Panc1 (cell line): ENCODE results near the gene SDK1. TPM values are rescaled to one million over a fixed set of nuclear protein-coding genes. Genes with fewer than 3 reads are reported as not detected.

Experiments used
- ATAC-seq: fragments of 200-7000 bp; cut with Tn5 transposase; 2 replicates; pipeline ENCODE4 v1.9.1; 2020; ENCODE audit warnings: mild to moderate bottlenecking, moderate library complexity
- BruUV-seq: library from RNA; stranded (reverse); fragments of 400-500 nt; replicated peaks from 2 replicates; lab custom pipeline; 2021; lab: Mats Ljungman, UMichigan
- CTCF ChIA-PET: fragments of 300-600 bp; sonication (Branson Sonifier 250); formaldehyde crosslinking; loops from one replicate; lab custom pipeline; 2022; ENCODE audit warnings: antibody characterized with exemption; lab: Charles Lee
- POLR2A ChIA-PET: fragments of 300-600 bp; sonication (Branson Sonifier 250); formaldehyde crosslinking; loops from one replicate; lab custom pipeline; 2022; ENCODE audit warnings: antibody characterized with exemption; lab: Charles Lee
- DNase-seq: peaks from one replicate; pipeline ENCODE4 v3.0.0-alpha.2; 2010; ENCODE audit warnings: low read depth, low spot score
- H3K27ac ChIP-seq: 2 replicates; pipeline ENCODE4 v1.5.1; 2011; ENCODE audit warnings: mild to moderate bottlenecking, low read length, inconsistent platforms
- H3K27me3 ChIP-seq: fragments of 200-500 bp; sonication (Bioruptor generic); 2 replicates; pipeline ENCODE4 v1.6.0; 2014; ENCODE audit warnings: low read length, inconsistent platforms; ENCODE audit not compliant: control insufficient read depth, insufficient read depth
- H3K36me3 ChIP-seq: fragments of 200-500 bp; sonication (Bioruptor generic); 2 replicates; pipeline ENCODE4 v1.5.1; 2014; ENCODE audit warnings: inconsistent platforms, mild to moderate bottlenecking, low read length, moderate library complexity; ENCODE audit not compliant: control insufficient read depth, insufficient read depth
- H3K4me1 ChIP-seq: 2 replicates; pipeline ENCODE4 v1.5.1; 2011; ENCODE audit warnings: inconsistent platforms, mild to moderate bottlenecking, low read length, moderate library complexity; ENCODE audit not compliant: control insufficient read depth, insufficient read depth
- H3K4me3 ChIP-seq, 2 experiments: 2 replicates each; pipeline ENCODE4 v1.5.1; 2011 to 2012; ENCODE audit warnings: low read depth in 2 of 2, low read length in 2 of 2, mild to moderate bottlenecking in 2 of 2, inconsistent platforms in 1 of 2, moderate library complexity in 1 of 2
- H3K9me3 ChIP-seq: fragments of 200-500 bp; sonication (Bioruptor generic); 2 replicates; pipeline ENCODE4 v1.5.1; 2014; ENCODE audit warnings: low read depth, mild to moderate bottlenecking, inconsistent platforms, low read length, moderate library complexity; ENCODE audit not compliant: control insufficient read depth, insufficient read depth
- CTCF ChIP-seq: fragments of 450-650 bp; IDR thresholded peaks from 2 replicates; pipeline ENCODE4 v1.5.1; 2017; ENCODE audit warnings: mild to moderate bottlenecking
- POLR2AphosphoS5 ChIP-seq: IDR thresholded peaks from 2 replicates; pipeline ENCODE4 v1.6.1; 2012; ENCODE audit warnings: mild to moderate bottlenecking, low read depth, low read length, moderate library complexity
- REST ChIP-seq, 2 experiments: IDR thresholded peaks; 2 replicates each; pipeline ENCODE4 v1.6.1; 2011 to 2012; ENCODE audit warnings: low read depth in 2 of 2, control low read depth in 1 of 2, low read length in 1 of 2, mild to moderate bottlenecking in 1 of 2, moderate library complexity in 1 of 2; ENCODE audit not compliant: insufficient read depth in 1 of 2
- SIN3A ChIP-seq: IDR thresholded peaks from 2 replicates; pipeline ENCODE4 v1.6.1; 2012; ENCODE audit warnings: low read depth, mild to moderate bottlenecking, low read length, moderate library complexity, borderline replicate concordance; ENCODE audit not compliant: insufficient read depth
- TCF7L2 ChIP-seq: IDR thresholded peaks from 2 replicates; pipeline ENCODE4 v1.6.1; 2011; ENCODE audit warnings: mild to moderate bottlenecking, low read depth, low read length, inconsistent platforms
- in situ Hi-C: cut with HindIII; loops from 2 replicates; pipeline ENCODE4 v1.10.0; 2016; ENCODE audit warnings: low sequenced_read_pairs, low pct_unique_long_range_greater_than_20kb
- intact Hi-C: fragments of 100-400 bp; cut with micrococcal nuclease; formaldehyde crosslinking; loops from one replicate; pipeline ENCODE4 v1.10.0; 2022; ENCODE audit not compliant: unreplicated experiment
- total RNA-seq: library from RNA; stranded (reverse); gene quantifications from one replicate; pipeline ENCODE4 v1.2.1, GENCODE V29; 2021; ENCODE audit not compliant: unreplicated experiment

SDK1 gene
- total RNA-seq, 1 experiment from 2014 or later: 47.4 TPM

- peaks cover 15% of the 10 kb centered on the region for H3K4me1 ChIP-seq
- ATAC-seq: no peak
- H3K36me3 ChIP-seq: no peaks in the 10 kb centered on the region
- ChIA-PET POLR2A (no interaction called here), CTCF (no interaction called here)
- peak overlapping the region; percentile 64; the same call in 1 of the 2 replicates for H3K27ac ChIP-seq
- in situ Hi-C loops (no loop called here), intact Hi-C loops (no loop called here)
- no peaks in the 10 kb centered on the region for H3K9me3 ChIP-seq
- H3K4me3 ChIP-seq: no peak overlapping the region
- DNase-seq: no peak
- no TSS peak for BruUV-seq
- no peaks in the 10 kb centered on the region for H3K27me3 ChIP-seq
- TF ChIP-seq POLR2AphosphoS5 (no peak), CTCF (no peak), REST (IDR thresholded peaks at IDR 0.05; ENCODE audit: insufficient read depth in 1 of 2, low read depth in 2 of 2, low read length in 1 of 2) (no peak), TCF7L2 (no peak), SIN3A (no peak)
These were observed 268.6 kb downstream of the SDK1 start for GRCh38 chr7:3569643-3570042.

GRCh38 chr7:3573151-3573550, 272.1 kb downstream of the SDK1 start:
- Histone ChIP-seq H3K9me3 (peaks cover 7% of the 10 kb centered on the region; the same call in 1 of the 2 replicates), H3K36me3 (no peaks in the 10 kb centered on the region), H3K4me1 (peaks cover 15% of the 10 kb centered on the region), H3K27me3 (no peaks in the 10 kb centered on the region), H3K27ac (peak overlapping the region; percentile 35; the same call in 1 of the 2 replicates), H3K4me3 (no peak overlapping the region)
- intact Hi-C loops: no loop called here
- no TSS peak for BruUV-seq
- TF ChIP-seq TCF7L2 (no peak), SIN3A (no peak), REST (IDR thresholded peaks at IDR 0.05; ENCODE audit: insufficient read depth in 1 of 2, low read depth in 2 of 2, low read length in 1 of 2) (no peak), POLR2AphosphoS5 (no peak)
- in situ Hi-C loops: no loop called here
- ChIA-PET CTCF (interaction anchor here (0.6 kb wide), 1 partner anchor 19 kb away, joined by 3 read pairs; no protein-coding TSS in a partner anchor), POLR2A (no interaction called here)
- ATAC-seq: no peak
- DNase-seq: no peak
